Glutamatergic neuron (in vitro differentiated cells): Measurements from ENCODE around the gene STAC2. TPM values are rescaled to one million over a fixed set of nuclear protein-coding genes. Genes with fewer than 3 reads are reported as not detected.

Experiments used
- DNase-seq: peaks from one replicate; pipeline ENCODE4 v3.0.0; 2022
- H3K27ac Mint-ChIP-seq: one replicate; pipeline ENCODE4 v1.8.0; 2020; ENCODE audit warnings: mild to moderate bottlenecking, mixed read lengths, inconsistent platforms; ENCODE audit not compliant: unreplicated experiment
- H3K27me3 Mint-ChIP-seq: one replicate; pipeline ENCODE4 v1.8.0; 2020; ENCODE audit warnings: mild to moderate bottlenecking, moderate library complexity, mixed read lengths, inconsistent platforms; ENCODE audit not compliant: unreplicated experiment
- H3K36me3 Mint-ChIP-seq: one replicate; pipeline ENCODE4 v1.8.0; 2020; ENCODE audit warnings: mild to moderate bottlenecking, mixed read lengths, inconsistent platforms; ENCODE audit not compliant: unreplicated experiment
- H3K4me1 Mint-ChIP-seq: one replicate; pipeline ENCODE4 v1.8.0; 2020; ENCODE audit warnings: mild to moderate bottlenecking, low read depth, mixed read lengths, inconsistent platforms; ENCODE audit not compliant: unreplicated experiment
- H3K4me3 Mint-ChIP-seq: one replicate; pipeline ENCODE4 v1.8.0; 2020; ENCODE audit warnings: mild to moderate bottlenecking, mixed read lengths, inconsistent platforms; ENCODE audit not compliant: unreplicated experiment
- H3K9me3 Mint-ChIP-seq: one replicate; pipeline ENCODE4 v1.8.0; 2020; ENCODE audit warnings: mild to moderate bottlenecking, moderate library complexity, mixed read lengths, inconsistent platforms; ENCODE audit not compliant: unreplicated experiment
- CTCF ChIP-seq: fragments of 200-600 bp; sonication (generic); IDR thresholded peaks from one replicate; pipeline ENCODE4 v1.5.0; 2021; ENCODE audit not compliant: partially characterized antibody, unreplicated experiment
- total RNA-seq: library from RNA; stranded (reverse); fragmentation: NEBNext Ultra II Directional; extraction: Animal tissue kit (Norgen Biotek cat#: 25700); gene quantifications from one replicate; pipeline ENCODE4 v1.2.1, GENCODE V29; 2021; ENCODE audit not compliant: unreplicated experiment

The STAC2 gene
- total RNA-seq, 1 donor from 2014 or later, result 1.8 TPM

GRCh38 chr17:39209317-39210092, 16.2 kb downstream of the STAC2 start:
- peak; percentile 63 for DNase-seq
- peak overlapping the region; percentile 59 for H3K4me3 Mint-ChIP-seq

GRCh38 chr17:39208893-39209292, 16.9 kb downstream of the STAC2 start:
- H3K4me3 Mint-ChIP-seq, result peak overlapping the region; percentile 59
- DNase-seq, result peak; percentile 79

More at GRCh38 chr17:39209317-39210092, 16.2 kb downstream of the STAC2 start:
- peaks cover 2% of the 10 kb centered on the region for H3K9me3 Mint-ChIP-seq
- peaks cover 11% of the 10 kb centered on the region for H3K4me1 Mint-ChIP-seq
- no peaks in the 10 kb centered on the region for H3K36me3 Mint-ChIP-seq
- H3K27me3 Mint-ChIP-seq, result peaks cover 5% of the 10 kb centered on the region
- TF ChIP-seq CTCF, result no peak
- no peak overlapping the region for H3K27ac Mint-ChIP-seq

GRCh38 chr17:39208136-39208535, 17.6 kb downstream of the STAC2 start:
- H3K4me3 Mint-ChIP-seq, result no peak overlapping the region
- TF ChIP-seq CTCF, result no peak
- peaks cover 2% of the 10 kb centered on the region for H3K9me3 Mint-ChIP-seq
- H3K36me3 Mint-ChIP-seq, result no peaks in the 10 kb centered on the region
- peaks cover 8% of the 10 kb centered on the region for H3K27me3 Mint-ChIP-seq
- peaks cover 11% of the 10 kb centered on the region for H3K4me1 Mint-ChIP-seq
- DNase-seq, result no peak
- H3K27ac Mint-ChIP-seq, result no peak overlapping the region

More at GRCh38 chr17:39208893-39209292, 16.9 kb downstream of the STAC2 start:
- peak overlapping the region; percentile 43 for H3K27ac Mint-ChIP-seq
- peaks cover 11% of the 10 kb centered on the region for H3K4me1 Mint-ChIP-seq
- no peak for TF ChIP-seq CTCF
- H3K36me3 Mint-ChIP-seq, result no peaks in the 10 kb centered on the region
- peaks cover 8% of the 10 kb centered on the region for H3K27me3 Mint-ChIP-seq
- H3K9me3 Mint-ChIP-seq, result peaks cover 2% of the 10 kb centered on the region

- H3K4me3 Mint-ChIP-seq, result no peak overlapping the region
- H3K27ac Mint-ChIP-seq, result no peak overlapping the region
- TF ChIP-seq CTCF, result no peak
- H3K27me3 Mint-ChIP-seq, result peaks cover 2% of the 10 kb centered on the region
- peaks cover 13% of the 10 kb centered on the region for H3K4me1 Mint-ChIP-seq
- no peak for DNase-seq
- no peaks in the 10 kb centered on the region for H3K36me3 Mint-ChIP-seq
- peaks cover 4% of the 10 kb centered on the region for H3K9me3 Mint-ChIP-seq
Observed at GRCh38 chr17:39205112-39205526, 20.6 kb downstream of the STAC2 start.

GRCh38 chr17:39204245-39204644, 21.5 kb downstream of the STAC2 start:
- TF ChIP-seq CTCF, result no peak
- Mint-ChIP-seq H3K9me3 (peaks cover 9% of the 10 kb centered on the region), H3K4me1 (peaks cover 15% of the 10 kb centered on the region), H3K27me3 (peaks cover 8% of the 10 kb centered on the region), H3K4me3 (no peak overlapping the region), H3K27ac (no peak overlapping the region), H3K36me3 (no peaks in the 10 kb centered on the region)
- DNase-seq, result no peak
